Left cardiac atrium (tissue), 4 donors: ENCODE data around the gene TNFRSF1B. TPM values are rescaled to one million over a fixed set of nuclear protein-coding genes. Genes with fewer than 3 reads are reported as not detected.
A peak's percentile ranks its signal among the peaks of the same experiment; 100 is the strongest.
"Not testable (repeated sequence)": the region's sequence is repeated elsewhere in the genome, so short reads cannot be mapped to it uniquely, and the experiment has no call there.

Experiments used
- ATAC-seq, 2 donors: fragments of 200-7000 bp; cut with Tn5 transposase; one replicate each; pipeline ENCODE4 v1.9.1; 2020; ENCODE audit warnings: mild to moderate bottlenecking in 2 of 2, moderate library complexity in 2 of 2
- DNase-seq: peaks from one replicate; pipeline ENCODE4 v3.0.0-alpha.2; 2020
- intact Hi-C, 2 donors: fragments of 100-400 bp; cut with DNase I; formaldehyde crosslinking; loops; one replicate each; pipeline versions ENCODE4 v1.14.1 to v1.15.1; 2022 to 2023
- total RNA-seq, 2 donors: library from RNA; stranded (reverse); fragmentation: NEBNext Ultra II Directional; extraction: Animal tissue kit (Norgen Biotek cat#: 25700); gene quantifications; one replicate each; pipeline ENCODE4 v1.2.1, GENCODE V29; 2021
- donor health status: DM: no; HTN: yes; CAD: no.
- donor health status: DM: no; HTN: yes; CAD: no; lungs with severe emphysema.
- donor health status: DM: yes; HTN: yes; CAD: no.
- donor health status: Dilated cardiomyopathy.

The TNFRSF1B gene
- total RNA-seq, 2 donors from 2014 or later, result 28.3 to 28.5 TPM

GRCh38 chr1:12203216-12204007 is 36.6 kb downstream of the TNFRSF1B start:
- intact Hi-C loops, result no loop called here
- DNase-seq (no peak), ATAC-seq (no peak)

DNA sequence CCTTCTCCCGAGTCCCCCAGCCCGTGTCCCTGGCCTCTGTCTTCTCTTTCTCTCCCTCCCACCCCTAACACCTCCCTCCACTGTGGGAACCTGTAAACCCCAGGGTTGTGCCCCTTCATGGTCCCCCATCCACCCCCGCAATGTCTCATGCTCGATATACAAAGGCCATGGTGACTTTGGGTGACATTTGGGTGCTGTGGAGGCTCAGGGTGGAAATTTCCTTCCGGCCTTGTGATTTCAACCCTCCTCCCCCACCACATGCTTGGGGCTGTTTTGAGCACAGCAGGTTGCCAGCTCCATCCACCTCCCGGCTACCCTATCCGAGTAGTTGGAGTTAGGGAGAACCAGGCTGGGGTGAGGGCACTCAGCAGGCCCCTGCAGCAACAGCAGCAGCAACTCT is 37.3 kb downstream of the TNFRSF1B start:
- intact Hi-C loops, result no loop called here
- no peak for DNase-seq
- ATAC-seq, result no peak

DNA sequence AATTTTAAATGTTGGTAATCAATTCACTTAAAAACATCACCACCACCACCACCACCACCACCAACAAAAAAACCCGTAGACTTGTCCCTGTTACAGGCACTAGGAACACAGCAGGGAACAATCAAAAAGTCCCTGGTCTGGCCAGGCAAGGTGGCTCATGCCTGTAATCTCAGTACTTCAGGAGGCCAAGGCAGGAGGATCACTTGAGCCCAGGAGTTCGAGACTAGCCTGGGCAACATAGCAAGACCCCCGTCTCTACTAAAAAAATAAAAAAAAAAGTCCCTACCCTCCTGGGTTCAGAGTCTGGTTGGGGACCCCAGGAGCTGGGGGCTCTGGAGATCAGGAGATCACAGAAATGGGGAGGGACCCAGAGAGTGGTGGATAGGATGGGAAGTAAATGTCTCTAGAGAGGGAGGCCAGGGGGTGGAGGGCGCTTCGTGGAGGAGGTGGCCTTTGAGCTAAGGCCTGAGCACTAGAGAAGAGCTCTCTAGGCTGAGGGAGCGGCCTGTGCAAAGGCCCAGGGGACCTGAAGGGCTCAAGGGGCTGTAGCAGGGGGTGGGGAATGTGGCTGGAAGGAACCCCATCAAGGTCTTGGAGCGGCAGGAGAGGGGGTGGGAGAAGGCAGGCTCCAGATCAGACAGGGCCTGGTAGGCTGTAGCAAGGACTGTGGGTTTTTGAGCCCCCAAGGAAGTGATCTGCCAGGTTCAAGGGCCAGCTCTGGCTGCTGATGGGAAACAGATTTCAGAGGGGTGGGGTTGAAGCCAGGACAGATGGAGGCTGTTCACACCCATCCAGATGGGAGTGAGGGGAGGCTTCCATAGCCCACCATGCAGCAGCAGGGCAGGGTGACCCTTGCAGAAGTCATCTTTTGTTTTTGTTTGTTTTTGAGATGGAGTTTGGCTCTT is 38.2 kb downstream of the TNFRSF1B start:
- intact Hi-C loops, result no loop called here
- no peak for DNase-seq
- ATAC-seq, result no peak

DNA sequence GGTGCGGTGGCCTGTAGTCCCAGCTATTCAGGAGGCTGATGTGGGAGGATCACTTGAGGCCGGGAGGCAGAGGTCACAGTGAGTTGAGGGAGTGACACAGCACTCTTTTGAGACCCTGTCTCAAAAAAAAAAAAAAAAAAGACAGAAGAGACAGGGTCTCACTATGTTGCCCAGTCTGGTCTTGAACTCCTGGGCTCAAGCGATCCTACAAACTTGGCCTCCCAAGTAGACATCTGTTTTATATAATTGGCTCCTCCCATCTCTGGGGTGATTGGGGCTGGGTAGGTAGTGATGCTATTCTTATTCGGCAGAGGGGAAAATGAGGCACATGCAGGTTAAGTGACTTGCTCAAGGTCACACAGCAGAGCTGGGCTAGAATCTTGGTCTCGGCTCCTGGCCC is 39.4 kb downstream of the TNFRSF1B start:
- intact Hi-C loops, result no loop called here
- no peak for DNase-seq
- no peak for ATAC-seq

DNA sequence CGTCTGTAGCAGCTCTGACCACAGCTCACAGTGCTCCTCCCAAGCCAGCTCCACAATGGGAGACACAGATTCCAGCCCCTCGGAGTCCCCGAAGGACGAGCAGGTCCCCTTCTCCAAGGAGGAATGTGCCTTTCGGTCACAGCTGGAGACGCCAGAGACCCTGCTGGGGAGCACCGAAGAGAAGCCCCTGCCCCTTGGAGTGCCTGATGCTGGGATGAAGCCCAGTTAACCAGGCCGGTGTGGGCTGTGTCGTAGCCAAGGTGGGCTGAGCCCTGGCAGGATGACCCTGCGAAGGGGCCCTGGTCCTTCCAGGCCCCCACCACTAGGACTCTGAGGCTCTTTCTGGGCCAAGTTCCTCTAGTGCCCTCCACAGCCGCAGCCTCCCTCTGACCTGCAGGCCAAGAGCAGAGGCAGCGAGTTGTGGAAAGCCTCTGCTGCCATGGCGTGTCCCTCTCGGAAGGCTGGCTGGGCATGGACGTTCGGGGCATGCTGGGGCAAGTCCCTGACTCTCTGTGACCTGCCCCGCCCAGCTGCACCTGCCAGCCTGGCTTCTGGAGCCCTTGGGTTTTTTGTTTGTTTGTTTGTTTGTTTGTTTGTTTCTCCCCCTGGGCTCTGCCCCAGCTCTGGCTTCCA is 40.1 kb downstream of the TNFRSF1B start:
- no peak for DNase-seq
- no peak for ATAC-seq
- intact Hi-C loops, result no loop called here

GRCh38 chr1:12208271-12208670 is 41.5 kb downstream of the TNFRSF1B start:
- intact Hi-C loops, result loop anchor here in 1 of 2 donors (2.0 kb wide), 1 partner anchor 83 kb away; no protein-coding TSS in a partner anchor
- peak in 1 of 2 donors; percentile 2 for ATAC-seq

DNA sequence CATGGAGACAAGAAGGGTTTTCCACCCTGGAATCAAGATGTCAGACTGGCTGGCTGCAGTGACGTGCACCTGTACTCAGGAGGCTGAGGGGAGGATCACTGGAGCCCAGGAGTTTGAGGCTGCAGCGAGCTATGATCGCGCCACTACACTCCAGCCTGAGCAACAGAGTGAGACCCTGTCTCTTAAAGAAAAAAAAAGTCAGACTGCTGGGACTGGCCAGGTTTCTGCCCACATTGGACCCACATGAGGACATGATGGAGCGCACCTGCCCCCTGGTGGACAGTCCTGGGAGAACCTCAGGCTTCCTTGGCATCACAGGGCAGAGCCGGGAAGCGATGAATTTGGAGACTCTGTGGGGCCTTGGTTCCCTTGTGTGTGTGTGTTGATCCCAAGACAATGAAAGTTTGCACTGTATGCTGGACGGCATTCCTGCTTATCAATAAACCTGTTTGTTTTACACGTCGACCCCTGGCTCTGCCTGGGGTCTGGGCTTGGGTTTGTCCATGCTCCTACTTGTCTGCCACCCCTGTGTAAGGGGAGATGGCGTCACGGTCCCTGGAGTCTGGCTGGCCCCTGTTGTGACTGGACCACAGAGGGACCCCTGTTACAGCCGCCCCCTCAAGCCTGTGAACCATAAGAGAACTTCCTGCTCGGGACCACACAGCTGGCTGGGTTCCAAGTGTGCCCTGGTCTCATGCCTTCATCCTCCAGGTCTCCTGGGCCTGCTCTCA is 42.1 kb downstream of the TNFRSF1B start:
- DNase-seq (peak; percentile 88), ATAC-seq (peak; percentile 87 to 92)
- intact Hi-C loops, result loop anchor here (1.0 to 2.0 kb wide), 2 partner anchors 84 kb away; no protein-coding TSS in a partner anchor

More at GRCh38 chr1:12208271-12208670, 41.5 kb downstream of the TNFRSF1B start:
- no peak for DNase-seq

DNA sequence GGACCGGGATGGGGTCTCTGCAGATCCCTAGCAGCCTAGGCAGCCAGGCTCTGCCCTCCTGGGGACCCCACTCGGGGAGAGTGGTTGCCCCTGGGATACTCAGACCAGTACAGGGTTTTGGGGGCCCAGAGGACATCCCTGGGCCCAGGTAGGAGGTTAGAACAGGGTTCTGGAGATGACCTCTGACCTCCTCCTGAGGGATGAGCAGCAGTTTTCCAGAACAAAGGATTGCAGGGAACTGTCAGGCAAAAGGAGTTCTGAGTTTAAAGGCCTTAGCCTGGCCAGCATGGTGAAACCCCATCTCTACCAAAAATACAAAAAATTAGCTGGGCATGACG is 42.7 kb downstream of the TNFRSF1B start:
- peak in 1 of 2 donors; percentile 6 for ATAC-seq
- intact Hi-C loops, result loop anchor here (1.0 to 2.0 kb wide), 2 partner anchors 84 to 85 kb away; no protein-coding TSS in a partner anchor
- no peak for DNase-seq

DNA sequence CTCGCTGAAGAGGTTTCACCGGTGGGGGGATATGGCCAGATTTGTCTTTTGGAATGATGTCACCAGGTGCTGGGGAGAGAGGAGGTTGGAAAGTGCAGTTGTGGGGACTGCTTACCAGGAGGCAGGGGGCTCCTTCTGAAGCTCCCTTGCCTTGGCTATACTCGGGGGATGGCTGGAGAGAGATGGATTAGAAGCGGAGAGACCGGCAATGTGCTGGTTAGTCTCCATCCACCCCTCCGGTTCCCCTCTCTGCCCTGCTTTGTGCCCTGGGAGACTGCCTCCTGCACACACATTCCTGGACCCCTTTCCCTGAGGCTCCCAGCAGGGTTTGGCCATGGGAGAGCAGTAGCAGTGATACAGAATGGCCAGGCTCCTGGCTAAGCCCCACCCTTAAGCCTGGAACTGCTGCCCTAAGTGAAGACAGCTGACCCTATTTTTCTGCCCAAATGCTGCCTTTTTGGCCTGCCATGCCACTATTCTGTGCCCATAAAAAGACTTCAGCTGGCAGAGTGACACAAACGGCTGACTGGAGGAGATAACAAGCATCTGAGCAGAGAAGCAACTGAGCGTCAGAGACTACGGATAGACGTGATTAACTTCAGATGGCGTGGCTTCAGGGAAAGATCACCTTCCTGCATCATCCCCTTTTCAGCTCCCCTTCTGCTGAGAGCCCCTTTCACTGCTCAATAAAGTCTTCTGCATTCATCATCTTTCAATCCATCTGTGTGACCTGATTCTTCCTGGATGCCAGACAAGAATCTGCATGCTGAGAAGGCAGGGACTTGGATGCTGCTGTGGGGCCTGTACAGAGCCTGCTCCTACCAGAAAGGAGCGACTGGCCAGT is 48.5 kb downstream of the TNFRSF1B start:
- no peak for ATAC-seq
- DNase-seq, result no peak
- intact Hi-C loops, result no loop called here

DNA sequence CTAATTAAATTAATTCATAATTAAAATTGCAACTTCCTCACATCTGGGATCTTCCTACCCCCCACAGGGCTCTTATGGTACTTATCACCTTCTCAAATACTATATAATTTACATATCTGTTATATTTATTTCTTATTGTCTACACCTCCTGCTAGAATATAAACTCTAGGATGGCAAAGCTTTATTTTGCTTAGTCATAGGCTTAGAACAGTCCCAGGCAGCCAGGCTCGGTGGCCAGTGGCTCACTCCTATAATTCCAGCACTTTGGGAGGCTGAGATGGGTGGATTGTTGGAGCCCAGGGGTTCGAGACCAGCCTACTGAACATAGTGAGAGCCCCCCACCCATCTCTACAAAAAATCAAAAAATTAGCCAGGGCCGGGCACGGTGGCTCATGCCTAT is 53.0 kb downstream of the TNFRSF1B start:
- intact Hi-C loops, result no loop called here
- DNase-seq (no peak), ATAC-seq (no peak)

GRCh38 chr1:12220890-12221289 is 54.1 kb downstream of the TNFRSF1B start:
- DNase-seq (no peak), ATAC-seq (peak in 1 of 2 donors; percentile 50)
- intact Hi-C loops, result no loop called here

- intact Hi-C loops, DNase-seq, ATAC-seq: not testable (repeated sequence)
These were observed 55.9 kb downstream of the TNFRSF1B start for GRCh38 chr1:12222700-12223099.

GRCh38 chr1:12224092-12224491 is 57.3 kb downstream of the TNFRSF1B start:
- intact Hi-C loops, DNase-seq, ATAC-seq: not testable (repeated sequence)

- intact Hi-C loops, result no loop called here
- ATAC-seq (no peak), DNase-seq (no peak)
These were observed 62.2 kb downstream of the TNFRSF1B start for GRCh38 chr1:12228979-12229378.

DNA sequence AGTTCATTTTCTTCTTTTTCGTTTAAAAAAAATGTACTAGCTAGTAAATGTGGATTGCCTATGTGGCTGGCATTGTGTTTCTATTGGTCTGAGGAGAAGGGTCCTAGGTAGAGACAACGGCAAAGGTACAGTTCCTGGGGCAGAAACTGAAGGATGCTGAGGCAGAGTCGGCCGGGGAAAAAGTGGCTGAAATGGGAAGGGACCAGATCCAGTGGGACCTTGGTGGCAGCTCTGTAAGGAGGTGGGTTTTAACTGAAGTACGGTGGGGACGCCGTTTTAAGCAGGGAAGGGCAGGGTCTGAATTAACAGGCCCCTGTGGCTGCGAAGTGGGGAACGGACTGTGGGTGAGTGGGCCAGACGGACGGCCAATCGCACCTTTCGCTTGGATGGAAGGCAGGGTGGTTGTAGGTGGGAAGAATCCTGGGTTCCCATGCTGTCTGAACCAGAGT is 62.6 kb downstream of the TNFRSF1B start:
- DNase-seq (no peak), ATAC-seq (peak in 1 of 2 donors; percentile 2)
- intact Hi-C loops, result no loop called here

DNA sequence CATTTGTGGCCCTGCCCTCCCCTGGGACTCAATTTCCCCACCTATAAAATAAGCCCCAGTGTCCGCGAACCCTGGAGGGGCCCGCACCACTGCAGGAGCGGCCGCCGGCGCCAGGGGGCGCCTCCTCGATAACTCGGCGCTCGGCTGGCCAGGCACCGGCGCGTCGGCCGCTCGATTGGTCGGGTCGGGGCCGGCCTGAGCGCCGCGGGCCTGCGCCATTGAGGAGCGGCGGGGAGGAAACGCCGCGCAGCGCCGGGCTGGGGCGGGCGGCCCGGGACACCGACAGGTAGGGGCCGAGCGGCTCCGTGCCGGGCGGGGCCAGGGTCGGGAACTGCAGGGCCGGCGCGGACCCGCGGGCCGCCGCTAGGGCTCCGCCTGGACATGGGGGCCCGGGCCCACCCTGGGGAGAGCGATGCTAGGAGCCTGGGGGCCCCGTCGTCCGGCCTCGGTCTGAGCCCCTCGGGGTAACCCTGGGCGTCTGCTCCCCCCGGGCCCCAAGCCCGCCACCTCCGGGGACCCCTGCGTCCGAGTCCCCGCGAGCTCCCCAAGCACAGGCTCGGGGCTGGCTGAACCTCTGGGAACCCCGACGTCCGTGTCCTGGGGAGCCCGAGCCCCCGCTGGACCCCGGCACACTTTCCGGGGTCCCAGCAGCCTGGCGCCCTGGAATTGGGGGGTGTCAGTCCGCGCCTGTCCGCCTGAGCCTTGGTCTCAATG is 63.2 kb downstream of the TNFRSF1B start, which contains the start of gene VPS13D:
VPS13D (plus strand) TSS at position 196 of the 714 bp plus-strand sequence. CDS start 4,237 bp downstream, outside the sequence.
- ATAC-seq, result peak; percentile 90 to 93
- peak; percentile 90 for DNase-seq
- intact Hi-C loops, result no loop called here
